SK-N-MC (cell line): Measurements from ENCODE around the gene BCAS4.
A peak's percentile ranks its signal among the peaks of the same experiment; 100 is the strongest.
"Not testable (repeated sequence)": the region's sequence is repeated elsewhere in the genome, so short reads cannot be mapped to it uniquely, and the experiment has no call there.

Experiments used
- DNase-seq: peaks from one replicate; pipeline ENCODE4 v3.0.0-alpha.2; 2011; ENCODE audit warnings: low read depth, low spot score
- H3K27ac ChIP-seq: fragments of 200-600 bp; sonication (generic); 2 replicates; pipeline ENCODE4 v1.5.1; 2016; ENCODE audit warnings: mixed run types
- H3K36me3 ChIP-seq: fragments of 200-600 bp; sonication (generic); 2 replicates; pipeline ENCODE4 v1.6.1; 2017; ENCODE audit warnings: antibody characterized with exemption, low read length, mixed read lengths; ENCODE audit not compliant: insufficient read depth
- H3K4me3 ChIP-seq: fragments of 200-600 bp; sonication (generic); 2 replicates; pipeline ENCODE4 v1.5.1; 2016
- H3K9ac ChIP-seq: fragments of 200-600 bp; sonication (generic); 2 replicates; pipeline ENCODE4 v1.8.0; 2017; ENCODE audit warnings: mixed run types, mixed read lengths; ENCODE audit not compliant: insufficient read length
- H3K9me3 ChIP-seq: fragments of 200-600 bp; sonication (generic); 2 replicates; pipeline ENCODE4 v1.6.1; 2017; ENCODE audit warnings: low read depth, mild to moderate bottlenecking, antibody characterized with exemption, low read length, moderate library complexity, mixed read lengths
- EZH2 ChIP-seq: fragments of 200-600 bp; sonication (generic); IDR thresholded peaks from one replicate; pipeline ENCODE4 v1.6.1; 2017; ENCODE audit warnings: antibody characterized with exemption
- FOXP2 ChIP-seq: optimal IDR thresholded peaks from 2 replicates; pipeline ENCODE3; 2011; ENCODE audit warnings: mild to moderate bottlenecking, moderate library complexity; ENCODE audit not compliant: insufficient read depth; ENCODE audit errors: extremely low read length, control extremely low read depth
- POLR2AphosphoS5 ChIP-seq: IDR thresholded peaks from 2 replicates; pipeline ENCODE4 v1.6.1; 2012; ENCODE audit warnings: mild to moderate bottlenecking, low read depth, low read length, borderline replicate concordance

The BCAS4 gene

GRCh38 chr20:50877232-50877743, 82.4 kb downstream of the BCAS4 start:
- TF ChIP-seq EZH2 (no peak), FOXP2 (no peak), POLR2AphosphoS5 (no peak)
- no peak overlapping the region for H3K9ac ChIP-seq
- H3K9me3 ChIP-seq = no peaks in the 10 kb centered on the region
- DNase-seq = no peak
- no peak overlapping the region for H3K4me3 ChIP-seq
- no peak overlapping the region for H3K27ac ChIP-seq
- no peaks in the 10 kb centered on the region for H3K36me3 ChIP-seq

GRCh38 chr20:50879649-50880550, 85.0 kb downstream of the BCAS4 start:
- Histone ChIP-seq H3K9ac (no peak overlapping the region), H3K9me3 (no peaks in the 10 kb centered on the region), H3K4me3 (no peak overlapping the region), H3K36me3 (no peaks in the 10 kb centered on the region), H3K27ac (no peak overlapping the region)
- no peak for TF ChIP-seq EZH2
- TF ChIP-seq POLR2AphosphoS5 = no peak
- no peak for TF ChIP-seq FOXP2
- DNase-seq = no peak

- H3K9me3 ChIP-seq, H3K27ac ChIP-seq, DNase-seq, H3K9ac ChIP-seq, H3K4me3 ChIP-seq, H3K36me3 ChIP-seq: not testable (repeated sequence)
Measured at GRCh38 chr20:50881759-50882424, 87.0 kb downstream of the BCAS4 start.

GRCh38 chr20:50883856-50884255, 89.0 kb downstream of the BCAS4 start:
- Histone ChIP-seq H3K27ac (no peak overlapping the region), H3K9me3 (no peaks in the 10 kb centered on the region), H3K36me3 (peaks cover 14% of the 10 kb centered on the region), H3K9ac (no peak overlapping the region), H3K4me3 (no peak overlapping the region)
- TF ChIP-seq FOXP2 = no peak
- DNase-seq = no peak

- H3K36me3 ChIP-seq = peaks cover 23% of the 10 kb centered on the region
- no peak overlapping the region for H3K27ac ChIP-seq
- H3K9ac ChIP-seq = no peak overlapping the region
- H3K4me3 ChIP-seq = no peak overlapping the region
- TF ChIP-seq FOXP2 (no peak), POLR2AphosphoS5 (no peak), EZH2 (no peak)
- no peak for DNase-seq
- no peaks in the 10 kb centered on the region for H3K9me3 ChIP-seq
Measured at GRCh38 chr20:50885068-50885467, 90.2 kb downstream of the BCAS4 start.

GRCh38 chr20:50885781-50886180, 90.9 kb downstream of the BCAS4 start:
- Histone ChIP-seq H3K4me3 (no peak overlapping the region), H3K9me3 (no peaks in the 10 kb centered on the region), H3K36me3 (peaks cover 30% of the 10 kb centered on the region), H3K9ac (no peak overlapping the region), H3K27ac (no peak overlapping the region)
- no peak for TF ChIP-seq POLR2AphosphoS5
- TF ChIP-seq EZH2 = no peak
- no peak for TF ChIP-seq FOXP2
- no peak for DNase-seq

GRCh38 chr20:50886184-50886790, 91.4 kb downstream of the BCAS4 start:
- 0 out of 2 replicates have a peak overlapping the region, but pooled peaks have one; percentile 13 for H3K27ac ChIP-seq
- no peaks in the 10 kb centered on the region for H3K9me3 ChIP-seq
- H3K4me3 ChIP-seq = no peak overlapping the region
- peaks cover 35% of the 10 kb centered on the region for H3K36me3 ChIP-seq
- no peak overlapping the region for H3K9ac ChIP-seq
- TF ChIP-seq POLR2AphosphoS5 (no peak; the same call in 1 of the 2 replicates), FOXP2 (no peak), EZH2 (no peak)
- DNase-seq = no peak

- TF ChIP-seq FOXP2 (no peak), POLR2AphosphoS5 (no peak), EZH2 (no peak)
- peaks cover 48% of the 10 kb centered on the region for H3K36me3 ChIP-seq
- H3K27ac ChIP-seq = no peak overlapping the region
- no peak for DNase-seq
- H3K9me3 ChIP-seq = no peaks in the 10 kb centered on the region
- H3K9ac ChIP-seq = no peak overlapping the region
- H3K4me3 ChIP-seq = no peak overlapping the region
Measured at GRCh38 chr20:50887576-50887975, 92.7 kb downstream of the BCAS4 start.
